Kidney (tissue), 14 donors: ENCODE measurements around the gene ITGA3. TPM values are rescaled to one million over a fixed set of nuclear protein-coding genes. Genes with fewer than 3 reads are reported as not detected.
A peak's percentile ranks its signal among the peaks of the same experiment; 100 is the strongest.

ENCODE experiments used
- DNase-seq, 5 donors: peaks; one replicate each; pipeline ENCODE4 v3.0.0-alpha.2; 2013 to 2020
- FAIRE-seq: peaks from 2 replicates; lab custom pipeline; 2012; peaks lifted over from hg19 to GRCh38; lab: Jason Lieb, UNC
- H3K27ac ChIP-seq, 2 donors: one replicate each; pipeline ENCODE4 v1.7.0; 2013; ENCODE audit warnings: low read depth in 2 of 2, low read length in 2 of 2, inconsistent platforms in 1 of 2
- H3K27me3 ChIP-seq: one replicate; pipeline ENCODE4 v1.7.1; 2013; ENCODE audit warnings: low read length, inconsistent platforms; ENCODE audit not compliant: control insufficient read depth, insufficient read depth
- H3K36me3 ChIP-seq, 3 donors: one replicate each; pipeline versions ENCODE4 v1.7.0 to v1.7.1; 2013; ENCODE audit warnings: low read length in 3 of 3, control low read depth in 1 of 3, inconsistent platforms in 1 of 3; ENCODE audit not compliant: insufficient read depth in 3 of 3, control insufficient read depth in 2 of 3
- H3K4me1 ChIP-seq, 3 donors: one replicate each; pipeline versions ENCODE4 v1.7.0 to v1.7.1; 2013; ENCODE audit warnings: low read length in 3 of 3, inconsistent platforms in 1 of 3, low read depth in 1 of 3; ENCODE audit not compliant: control insufficient read depth in 2 of 3, insufficient read depth in 2 of 3
- H3K4me3 ChIP-seq, 3 donors: one replicate each; pipeline versions ENCODE4 v1.7.0 to v1.8.1; 2013; ENCODE audit warnings: low read length in 3 of 3, control low read depth in 1 of 3, inconsistent platforms in 1 of 3
- H3K9ac ChIP-seq, 3 donors: one replicate each; pipeline versions ENCODE4 v1.7.0 to v1.7.1; 2013; ENCODE audit warnings: low read length in 3 of 3, control low read depth in 1 of 3, inconsistent platforms in 1 of 3
- H3K9me3 ChIP-seq, 3 donors: one replicate each; pipeline versions ENCODE4 v1.7.0 to v1.7.1; 2013; ENCODE audit warnings: low read length in 3 of 3, control low read depth in 1 of 3, inconsistent platforms in 1 of 3; ENCODE audit not compliant: control insufficient read depth in 2 of 3, insufficient read depth in 1 of 3
- intact Hi-C: fragments of 100-400 bp; cut with DNase I; formaldehyde crosslinking; loops from one replicate; pipeline ENCODE4 v1.11.1; 2022
- polyA plus RNA-seq: library from polyadenylated mRNA; stranded (reverse); fragments of 350-450 nt; fragmentation: Illumina TruSeq; extraction: RNeasy Lipid Tissue Mini Kit (QIAGEN cat#74804); gene quantifications from one replicate; pipeline ENCODE4 v1.2.3, GENCODE V29; 2014; ENCODE audit warnings: low read depth, low replicate concordance; ENCODE audit not compliant: insufficient read depth
- total RNA-seq: library from RNA; stranded (reverse); fragmentation: NEBNext Ultra II Directional; extraction: Animal tissue kit (Norgen Biotek cat#: 25700); gene quantifications from one replicate; pipeline ENCODE4 v1.2.1, GENCODE V29; 2021
- TF ChIP-seq, protein P1 (sequence below): IDR thresholded peaks from 3 replicates; pipeline ENCODE4 v1.5.1; 2012; ENCODE audit warnings: mild to moderate bottlenecking, moderate library complexity, borderline replicate concordance; ENCODE audit not compliant: insufficient read depth; ENCODE audit errors: extremely low read depth
- donor health status: control.
- donor health status: control.
- donor health status: control.
- donor health status: control.
- donor health status: control.
- donor health status: DM: yes; HTN: yes; CAD: no.
- donor health status: Normal renal cell carcinoma (clear cell type).

Gene ITGA3
- total and polyA plus RNA-seq, 2 donors from 2014 or later: 117 to 367 TPM

DNA sequence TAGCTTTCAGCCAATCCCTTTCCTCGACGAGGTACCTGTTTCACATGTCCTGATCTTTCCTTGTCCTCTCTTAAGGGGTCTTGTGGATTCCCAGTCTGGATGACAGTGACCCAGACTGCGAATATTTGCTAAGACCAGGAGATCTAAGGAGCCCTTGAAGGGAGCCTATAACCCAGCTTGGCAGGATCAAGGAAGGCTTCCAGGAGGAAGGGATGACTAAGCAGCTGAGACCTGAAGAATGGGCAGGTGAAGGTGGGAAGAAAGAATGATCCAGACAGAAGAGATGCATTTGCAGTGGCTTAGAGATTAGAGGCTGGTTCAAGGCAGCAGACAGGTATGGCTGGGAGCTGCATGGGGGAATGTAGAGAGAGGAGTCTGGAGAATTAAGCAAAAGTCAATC is 37.3 kb downstream of the ITGA3 start:
- Histone ChIP-seq H3K27ac (no peak overlapping the region), H3K4me1 (peaks cover 0 to 24% (median 18%) of the 10 kb centered on the region in 3 donors), H3K4me3 (no peak overlapping the region), H3K36me3 (peaks cover 3 to 22% (median 4%) of the 10 kb centered on the region in 3 donors), H3K9me3 (no peaks in the 10 kb centered on the region), H3K27me3 (no peaks in the 10 kb centered on the region), H3K9ac (no peak overlapping the region)
- TF ChIP-seq, protein P1, sequence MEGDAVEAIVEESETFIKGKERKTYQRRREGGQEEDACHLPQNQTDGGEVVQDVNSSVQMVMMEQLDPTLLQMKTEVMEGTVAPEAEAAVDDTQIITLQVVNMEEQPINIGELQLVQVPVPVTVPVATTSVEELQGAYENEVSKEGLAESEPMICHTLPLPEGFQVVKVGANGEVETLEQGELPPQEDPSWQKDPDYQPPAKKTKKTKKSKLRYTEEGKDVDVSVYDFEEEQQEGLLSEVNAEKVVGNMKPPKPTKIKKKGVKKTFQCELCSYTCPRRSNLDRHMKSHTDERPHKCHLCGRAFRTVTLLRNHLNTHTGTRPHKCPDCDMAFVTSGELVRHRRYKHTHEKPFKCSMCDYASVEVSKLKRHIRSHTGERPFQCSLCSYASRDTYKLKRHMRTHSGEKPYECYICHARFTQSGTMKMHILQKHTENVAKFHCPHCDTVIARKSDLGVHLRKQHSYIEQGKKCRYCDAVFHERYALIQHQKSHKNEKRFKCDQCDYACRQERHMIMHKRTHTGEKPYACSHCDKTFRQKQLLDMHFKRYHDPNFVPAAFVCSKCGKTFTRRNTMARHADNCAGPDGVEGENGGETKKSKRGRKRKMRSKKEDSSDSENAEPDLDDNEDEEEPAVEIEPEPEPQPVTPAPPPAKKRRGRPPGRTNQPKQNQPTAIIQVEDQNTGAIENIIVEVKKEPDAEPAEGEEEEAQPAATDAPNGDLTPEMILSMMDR: no peak
- DNase-seq: no peak
- intact Hi-C loops: loop anchor here (10.0 kb wide), 1 partner anchor 202 kb away; no protein-coding TSS in a partner anchor
- no peak for FAIRE-seq

DNA sequence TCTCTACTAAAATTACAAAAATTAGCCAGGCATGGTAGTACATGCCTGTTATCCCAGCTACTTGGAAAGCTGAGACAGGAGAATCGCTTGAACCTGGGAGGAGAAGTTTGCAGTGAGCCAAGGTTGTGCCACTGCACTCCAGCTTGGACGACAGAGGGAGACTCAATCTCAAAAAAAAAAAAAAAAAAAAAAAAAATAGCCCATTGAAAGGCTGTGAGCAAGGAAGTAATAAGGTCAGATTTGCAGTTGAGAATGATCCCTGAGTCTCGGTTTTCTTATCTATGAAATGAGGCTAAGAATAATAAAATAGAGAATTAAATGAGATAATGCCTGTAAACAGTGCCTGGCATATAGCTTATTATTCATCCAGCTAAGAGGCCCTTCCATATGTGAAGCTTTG is 37.9 kb downstream of the ITGA3 start:
- Histone ChIP-seq H3K9ac (peak overlapping the region in 1 of 3 donors; percentile 4), H3K27ac (peak overlapping the region in 1 of 2 donors; percentile 90), H3K9me3 (no peaks in the 10 kb centered on the region), H3K4me3 (no peak overlapping the region), H3K27me3 (no peaks in the 10 kb centered on the region), H3K4me1 (peaks cover 0 to 28% (median 24%) of the 10 kb centered on the region in 3 donors), H3K36me3 (peaks cover 3 to 22% (median 7%) of the 10 kb centered on the region in 3 donors)
- TF ChIP-seq, protein P1: no peak
- intact Hi-C loops: loop anchor here (10.0 kb wide), 1 partner anchor 201 kb away; no protein-coding TSS in a partner anchor
- FAIRE-seq (no peak), DNase-seq (no peak)

DNA sequence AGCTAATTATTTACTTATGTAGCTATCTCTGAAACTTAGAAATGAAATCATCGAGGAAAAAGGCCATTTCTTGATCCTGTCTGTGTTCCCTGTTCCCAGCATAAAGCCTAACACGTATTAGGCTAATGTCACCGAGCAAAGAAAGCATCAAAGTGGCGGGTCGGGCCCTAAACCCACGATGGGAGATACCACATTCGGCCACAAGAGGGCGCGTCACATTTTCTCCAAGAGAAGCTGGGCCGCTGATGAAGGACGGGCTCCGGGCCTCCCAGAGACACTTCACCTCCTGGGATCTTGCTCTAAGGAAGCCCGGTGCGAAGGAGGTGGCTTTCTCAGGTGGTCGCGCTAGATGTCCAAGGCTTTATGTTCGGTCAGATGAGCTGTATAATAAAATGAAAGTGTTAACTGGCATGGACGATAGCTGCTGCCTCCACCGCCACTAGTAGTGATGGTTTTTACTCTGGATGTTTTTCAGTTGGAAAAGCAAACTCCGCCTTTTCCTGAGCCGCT is 38.4 kb downstream of the ITGA3 start:
- H3K36me3 ChIP-seq: peaks cover 2 to 20% (median 7%) of the 10 kb centered on the region in 3 donors
- DNase-seq (peak; percentile 92 to 96 (median 95)), FAIRE-seq (no peak)
- peak overlapping the region; percentile 81 to 96 (median 86) for H3K4me3 ChIP-seq
- H3K27me3 ChIP-seq: no peaks in the 10 kb centered on the region
- peak overlapping the region; percentile 84 to 90 for H3K27ac ChIP-seq
- intact Hi-C loops: loop anchor here (10.0 kb wide), 1 partner anchor 201 kb away; no protein-coding TSS in a partner anchor
- H3K9ac ChIP-seq: peak overlapping the region; percentile 56 to 69 (median 65)
- peaks cover 0 to 31% (median 29%) of the 10 kb centered on the region in 3 donors for H3K4me1 ChIP-seq
- TF ChIP-seq, protein P1: peak; percentile 92
- H3K9me3 ChIP-seq: no peaks in the 10 kb centered on the region
